SHP77 (cell line): ENCODE measurements around the gene ADGB.
"Not testable (repeated sequence)": the region's sequence is repeated elsewhere in the genome, so short reads cannot be mapped to it uniquely, and the experiment has no call there.

Experiments
- DNase-seq, 2 experiments: peaks; one replicate each; lab custom pipeline; 2025; lab: John Stamatoyannopoulos, UW

The ADGB gene

GRCh38 chr6:146598772-146599405 is at the start of gene ADGB:
Gene ADGB, plus strand, starts transcription at chr6:146598972. Its CDS starts 69 bp downstream, at chr6:146599041.
- peak; percentile 4 to 8 for DNase-seq

DNA sequence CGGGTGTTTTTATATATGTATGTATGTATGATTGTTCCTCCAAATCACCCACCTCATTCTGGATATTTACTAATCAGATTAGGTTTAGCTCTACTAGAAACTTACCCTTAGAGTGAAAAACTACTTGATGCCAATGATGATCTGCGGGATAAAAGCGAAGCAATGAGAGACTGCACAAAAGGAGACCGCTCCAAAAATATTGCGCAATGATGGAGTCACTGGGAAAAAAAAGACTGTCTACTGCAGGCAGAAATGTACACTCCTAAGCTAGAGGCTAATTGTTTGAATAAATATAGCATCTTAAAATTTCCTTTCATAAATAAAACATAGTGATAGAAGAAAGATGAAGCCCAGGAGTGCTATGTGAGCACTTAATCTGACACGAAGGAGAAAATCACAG is 47.9 kb upstream of the ADGB start:
- no peak for DNase-seq

DNA sequence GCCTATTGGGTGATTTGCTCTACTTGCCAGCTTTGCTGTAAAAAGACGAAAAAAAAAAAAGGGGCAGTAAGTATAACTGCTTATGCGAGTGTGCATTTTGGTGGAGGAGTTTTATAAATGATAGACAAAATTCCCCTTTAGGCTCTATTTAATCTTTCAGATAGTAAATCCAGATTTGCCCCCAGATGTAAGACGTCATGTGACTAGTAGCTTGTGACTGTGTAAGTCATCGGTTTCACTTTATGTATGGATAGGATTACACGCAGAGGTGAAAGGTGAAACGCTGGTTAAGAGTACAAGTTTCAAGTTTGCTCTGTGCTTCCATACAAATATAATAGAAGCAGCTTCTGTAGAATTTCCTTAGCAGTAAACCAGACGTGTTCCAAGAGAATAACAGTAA is 47.2 kb upstream of the ADGB start:
- no peak for DNase-seq

DNA sequence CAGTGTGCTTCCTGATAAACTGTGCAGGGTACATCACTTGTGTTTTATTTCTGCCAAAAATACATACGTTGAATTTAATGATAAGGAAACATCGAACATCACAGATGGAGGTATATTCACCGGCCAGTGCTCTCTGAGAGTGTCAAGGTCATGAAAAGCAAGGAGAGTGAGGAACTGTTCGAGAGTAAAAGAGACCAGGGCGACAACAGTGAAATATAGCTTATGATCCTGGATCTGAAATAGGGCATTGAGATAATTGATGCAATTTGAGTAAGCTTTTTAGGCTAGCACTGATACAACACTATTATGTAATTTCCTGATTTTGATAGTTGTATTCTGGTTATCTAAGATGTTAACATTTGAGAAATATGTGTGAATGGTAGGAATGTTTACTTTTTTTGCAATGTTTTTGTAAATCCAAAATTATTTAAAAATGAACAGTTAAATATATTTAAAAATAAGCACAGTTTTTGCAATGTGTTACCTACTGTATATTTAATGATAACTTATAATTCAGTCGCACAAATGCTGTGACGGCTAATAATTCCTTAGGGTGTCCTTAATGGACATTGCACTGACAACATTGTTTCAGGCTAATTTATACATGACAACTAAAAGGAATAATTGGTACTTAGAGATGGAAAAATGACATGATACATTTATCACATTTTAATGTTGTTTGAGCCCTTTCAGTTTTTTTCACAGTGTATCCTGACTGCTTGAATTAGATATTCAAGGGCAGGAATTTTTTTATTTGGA is 45.2 kb upstream of the ADGB start:
- no peak for DNase-seq

- no peak for DNase-seq
Observed at GRCh38 chr6:146560607-146561006, 38.2 kb upstream of the ADGB start.

DNA sequence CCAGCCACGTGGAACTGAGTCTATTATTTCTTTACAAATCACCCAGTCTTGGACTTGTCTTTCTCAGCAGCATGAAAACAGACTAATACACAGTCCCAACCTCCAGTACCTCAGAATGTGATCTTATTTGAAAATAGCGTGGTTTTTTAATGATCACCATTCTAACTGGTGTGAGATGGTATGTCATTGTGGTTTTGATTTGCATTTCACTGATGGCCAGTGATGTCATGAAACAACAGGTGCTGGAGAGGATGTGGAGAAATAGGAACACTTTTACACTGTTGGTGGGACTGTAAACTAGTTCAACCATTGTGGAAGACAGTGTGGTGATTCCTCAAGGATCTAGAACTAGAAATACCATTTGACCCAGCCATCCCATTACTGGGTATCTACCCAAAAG is 32.1 kb upstream of the ADGB start:
- DNase-seq: not testable (repeated sequence)

DNA sequence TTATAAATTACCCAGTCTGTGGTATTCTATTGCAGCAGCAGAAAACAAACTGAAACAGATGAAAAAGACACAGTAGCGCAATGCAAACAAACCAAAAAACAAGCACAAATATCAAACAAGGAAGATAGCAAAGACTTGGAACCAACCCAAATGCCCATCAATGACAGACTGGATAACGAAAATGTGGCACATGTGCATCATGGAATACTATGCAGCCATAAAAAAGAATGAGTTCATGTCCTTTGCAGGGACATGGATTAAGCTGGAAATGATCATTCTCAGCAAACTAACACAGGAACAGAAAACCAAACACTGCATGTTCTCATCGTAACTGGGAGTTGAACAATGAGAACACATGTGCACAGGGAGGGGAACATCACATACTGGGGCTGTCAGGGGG is 30.2 kb upstream of the ADGB start:
- DNase-seq: not testable (repeated sequence)

GRCh38 chr6:146574211-146574610 is 24.6 kb upstream of the ADGB start:
- no peak for DNase-seq

DNA sequence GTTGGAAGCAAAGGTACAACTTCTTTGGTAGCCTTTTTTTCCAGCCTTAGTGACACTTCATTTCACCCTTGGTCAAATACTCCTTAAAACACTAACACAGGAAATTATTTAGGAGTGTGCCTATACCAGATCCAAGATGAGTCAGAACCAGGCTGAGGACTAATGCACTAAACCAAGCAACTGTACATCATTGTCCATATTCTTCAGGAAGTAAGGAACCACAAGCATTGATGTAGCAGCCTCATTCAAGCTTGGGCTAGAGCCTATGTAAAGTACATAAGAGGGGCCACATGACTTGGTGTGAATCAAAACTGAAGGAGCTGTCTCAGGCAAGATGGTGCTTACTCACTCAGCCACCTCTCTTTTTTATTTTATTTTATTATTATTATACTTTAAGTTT is 20.7 kb upstream of the ADGB start:
- no peak for DNase-seq

- DNase-seq: no peak
Observed at GRCh38 chr6:146581968-146582367, 16.8 kb upstream of the ADGB start.

DNA sequence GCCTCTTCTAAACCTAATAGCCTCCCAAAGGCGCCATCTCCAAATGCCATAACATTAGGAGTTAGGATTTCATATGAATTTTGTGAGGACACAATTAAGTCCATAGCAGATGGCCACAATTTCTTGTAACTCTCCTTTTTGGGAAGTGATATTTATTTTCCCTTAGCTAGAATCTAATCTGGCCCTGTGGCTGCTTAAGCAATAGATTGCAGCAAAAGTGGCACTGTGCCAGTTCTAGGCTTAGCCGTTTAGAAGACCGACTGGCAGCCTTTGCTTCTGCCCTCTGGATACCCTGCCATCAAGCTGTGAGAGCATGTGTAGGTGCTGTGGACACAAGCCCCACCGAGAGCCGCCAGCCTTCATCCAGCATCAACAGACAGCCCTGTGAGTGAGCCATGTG is 15.9 kb upstream of the ADGB start:
- peak in 1 of 2 experiments; percentile 6 for DNase-seq

GRCh38 chr6:146583966-146584365 is 14.8 kb upstream of the ADGB start:
- no peak for DNase-seq

- DNase-seq: no peak
Observed at GRCh38 chr6:146587459-146587858, 11.3 kb upstream of the ADGB start.

GRCh38 chr6:146590492-146590891 is 8.3 kb upstream of the ADGB start:
- no peak for DNase-seq

DNA sequence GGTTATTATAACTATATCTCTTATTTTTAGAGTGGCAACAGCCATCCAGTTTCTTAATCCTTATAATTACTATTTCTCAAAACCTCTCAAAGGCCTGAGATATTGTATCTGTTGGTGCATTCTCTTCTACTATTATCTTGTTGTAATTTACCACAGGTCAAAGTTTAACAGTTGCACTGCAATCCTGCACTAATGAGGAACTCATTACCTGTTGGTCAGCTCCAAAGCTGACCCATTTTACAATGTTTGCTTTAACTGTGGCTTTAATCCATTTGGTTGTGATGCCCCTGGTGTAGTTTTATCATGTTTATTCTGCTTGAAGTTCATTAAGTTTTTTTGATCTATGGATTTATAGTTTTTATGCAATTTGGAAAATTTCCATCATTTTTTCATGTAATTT is 6.3 kb upstream of the ADGB start:
- no peak for DNase-seq

DNA sequence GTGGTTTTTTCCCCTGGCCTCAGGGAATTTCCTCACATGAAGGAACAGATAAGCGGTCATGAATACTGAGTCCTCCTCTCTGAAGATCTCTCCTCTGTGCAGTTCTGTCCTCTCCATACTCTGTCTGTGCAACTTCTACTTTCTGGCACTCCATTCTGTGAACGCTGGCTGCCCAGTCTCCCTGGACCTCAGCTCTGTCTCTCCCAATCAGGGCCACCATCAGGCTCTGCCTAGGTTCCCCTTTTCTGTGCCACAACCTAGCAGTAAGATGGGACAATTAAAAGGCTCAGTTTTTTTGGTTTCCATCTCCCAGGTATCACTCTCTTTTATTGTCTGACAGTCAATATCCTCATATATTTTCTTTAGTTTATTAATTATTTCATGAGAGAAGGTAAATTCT is 4.8 kb upstream of the ADGB start:
- DNase-seq: no peak

- no peak for DNase-seq
Observed at GRCh38 chr6:146594495-146594894, 4.3 kb upstream of the ADGB start.

- DNase-seq: no peak
Observed at GRCh38 chr6:146595972-146596731, 2.6 kb upstream of the ADGB start.

DNA sequence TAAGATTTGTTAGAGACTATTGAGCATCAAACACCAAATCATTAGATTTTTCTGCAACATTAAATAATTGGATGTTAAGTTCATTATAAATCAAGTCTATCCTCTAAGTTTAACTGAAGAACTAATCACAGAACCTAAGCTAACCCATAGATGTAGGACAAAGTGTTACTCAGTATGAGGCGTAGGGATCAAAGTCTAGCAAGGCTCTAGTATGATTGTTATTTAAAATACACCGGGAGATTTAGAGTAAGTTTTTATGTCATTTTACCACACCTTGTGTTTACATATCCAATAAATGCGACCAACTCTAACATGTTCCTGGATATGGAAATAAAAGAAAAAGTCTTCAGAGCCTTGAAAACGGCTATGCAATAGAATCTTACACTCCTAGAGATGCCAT is 2.6 kb downstream of the ADGB start:
- no peak for DNase-seq

DNA sequence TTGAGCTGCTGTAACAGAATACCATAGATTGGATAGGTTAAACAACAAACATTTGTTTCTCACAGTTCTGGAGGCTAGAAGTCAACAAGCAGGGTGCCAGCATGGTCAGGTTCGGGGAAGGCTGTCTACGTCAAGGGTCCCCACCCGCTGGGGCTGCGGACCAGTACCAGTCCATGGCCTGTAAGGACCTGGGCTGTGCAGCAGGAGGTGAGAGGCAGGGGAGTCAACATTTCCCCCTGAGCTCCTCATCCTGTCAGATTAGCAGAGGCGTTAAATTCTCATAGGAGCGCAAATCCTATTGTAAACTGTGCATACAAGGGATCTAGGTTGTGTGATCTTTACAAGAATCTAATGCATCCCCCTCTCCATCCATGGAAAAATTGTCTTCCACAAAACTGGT is 3.8 kb downstream of the ADGB start:
- DNase-seq: no peak

- DNase-seq: no peak
Observed at GRCh38 chr6:146613947-146614346, 15.2 kb downstream of the ADGB start.

DNA sequence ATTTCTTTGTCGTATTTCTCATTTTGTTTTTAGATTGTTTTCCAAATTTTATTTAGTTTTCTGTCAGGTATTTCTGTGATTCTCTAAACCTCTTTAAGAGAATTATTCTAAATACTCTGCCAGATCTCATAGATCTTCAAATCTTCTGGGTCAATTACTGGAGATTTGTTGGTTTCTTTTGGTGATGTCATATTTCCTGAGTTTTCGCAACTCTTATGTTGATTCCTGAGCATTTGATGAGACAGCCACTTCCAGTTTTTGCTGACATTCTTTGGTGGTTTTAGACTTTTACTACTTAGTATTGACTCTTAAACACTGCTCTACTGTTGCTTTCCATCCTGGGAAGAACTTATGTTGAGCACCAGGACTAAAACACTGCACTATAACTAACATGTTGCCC is 21.9 kb downstream of the ADGB start:
- no peak for DNase-seq

DNA sequence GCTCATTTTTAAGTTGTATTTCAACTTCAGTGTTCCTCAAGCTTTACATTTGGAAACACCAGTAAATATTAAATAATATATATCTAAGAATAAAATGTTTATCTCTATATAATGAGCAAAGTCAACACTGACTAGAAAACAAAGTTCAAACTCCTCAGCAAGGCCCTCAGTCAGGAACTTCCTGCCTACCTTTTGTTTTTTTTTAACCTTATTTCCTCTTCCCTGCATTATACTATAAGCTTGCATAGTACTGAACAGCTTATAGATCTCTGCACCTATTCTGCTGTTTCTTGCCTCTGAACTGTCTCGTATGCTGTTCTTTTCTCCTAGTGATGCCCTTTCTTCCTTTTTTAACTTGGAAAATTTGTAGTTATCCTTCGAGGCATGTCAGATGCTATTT is 29.6 kb downstream of the ADGB start:
- no peak for DNase-seq
